Measurements from ENCODE around the gene CACNG4.

The CACNG4 gene

DNA sequence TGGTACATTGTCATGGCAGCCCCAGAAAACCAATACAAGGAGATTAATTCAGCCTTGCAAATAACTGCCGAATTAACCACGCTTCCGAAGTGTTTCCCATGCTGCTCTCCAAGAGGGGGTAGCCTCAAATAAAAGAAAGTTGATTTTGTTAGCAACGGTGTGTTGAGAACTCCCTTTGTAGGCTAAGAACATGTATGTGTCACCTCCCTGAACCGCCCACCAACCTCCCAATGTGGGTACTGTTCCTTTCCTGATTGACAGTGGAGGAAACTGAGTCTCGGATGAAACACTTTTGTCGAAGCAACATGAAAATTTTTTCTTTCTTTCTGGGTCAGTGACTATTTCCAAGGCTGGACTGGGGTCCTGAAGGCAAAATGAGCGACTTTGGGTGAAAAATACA lies 25.1 kb downstream of the CACNG4 start:
- H3K36me3 ChIP-seq (ENCODE audit: control insufficient read depth, insufficient read depth, low read length), result no peaks in the 10 kb centered on the region
- no peaks in the 10 kb centered on the region for H3K9me3 ChIP-seq (ENCODE audit: control insufficient read depth, low read length)
- no peak overlapping the region for H3K4me3 ChIP-seq (ENCODE audit: insufficient read depth, low read depth, low read length, poor library complexity, severe bottlenecking)
- DNase-seq, result no peak
- H3K27me3 ChIP-seq (replicated peaks; ENCODE audit: control insufficient read depth, insufficient read depth, low read length, poor library complexity, severe bottlenecking), result peaks cover 4% of the 10 kb centered on the region
- no peaks in the 10 kb centered on the region for H3K4me1 ChIP-seq (ENCODE audit: control insufficient read depth, insufficient read depth, low read length, poor library complexity, severe bottlenecking)
- H3K27ac ChIP-seq (ENCODE audit: insufficient read depth, low read length, poor library complexity, severe bottlenecking), result no peak overlapping the region

DNA sequence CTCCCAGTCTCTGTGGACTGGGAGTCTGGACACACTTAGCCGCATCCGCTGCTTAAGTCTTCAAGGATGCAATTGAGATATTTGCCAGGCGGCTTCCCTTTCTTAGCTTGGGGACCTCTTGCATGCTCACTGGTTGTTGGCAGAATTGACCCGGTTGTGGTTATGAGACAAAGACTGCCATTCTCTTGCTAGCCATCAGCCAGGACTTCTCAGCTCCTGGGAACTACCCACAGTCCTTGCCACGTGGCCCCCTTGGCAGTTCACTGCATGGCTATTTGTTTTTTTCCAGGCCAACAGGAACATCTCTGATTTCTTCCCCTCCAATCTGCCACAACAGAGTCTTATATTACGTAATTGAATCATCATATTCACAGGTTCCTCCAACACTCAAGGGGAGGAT lies 25.5 kb downstream of the CACNG4 start:
- H3K27ac ChIP-seq (ENCODE audit: insufficient read depth, low read length, poor library complexity, severe bottlenecking), result no peak overlapping the region
- no peak overlapping the region for H3K4me3 ChIP-seq (ENCODE audit: insufficient read depth, low read depth, low read length, poor library complexity, severe bottlenecking)
- H3K36me3 ChIP-seq (ENCODE audit: control insufficient read depth, insufficient read depth, low read length), result no peaks in the 10 kb centered on the region
- H3K9me3 ChIP-seq (ENCODE audit: control insufficient read depth, low read length), result no peaks in the 10 kb centered on the region
- no peaks in the 10 kb centered on the region for H3K4me1 ChIP-seq (ENCODE audit: control insufficient read depth, insufficient read depth, low read length, poor library complexity, severe bottlenecking)
- DNase-seq, result no peak
- peaks cover 4% of the 10 kb centered on the region for H3K27me3 ChIP-seq (replicated peaks; ENCODE audit: control insufficient read depth, insufficient read depth, low read length, poor library complexity, severe bottlenecking)

DNA sequence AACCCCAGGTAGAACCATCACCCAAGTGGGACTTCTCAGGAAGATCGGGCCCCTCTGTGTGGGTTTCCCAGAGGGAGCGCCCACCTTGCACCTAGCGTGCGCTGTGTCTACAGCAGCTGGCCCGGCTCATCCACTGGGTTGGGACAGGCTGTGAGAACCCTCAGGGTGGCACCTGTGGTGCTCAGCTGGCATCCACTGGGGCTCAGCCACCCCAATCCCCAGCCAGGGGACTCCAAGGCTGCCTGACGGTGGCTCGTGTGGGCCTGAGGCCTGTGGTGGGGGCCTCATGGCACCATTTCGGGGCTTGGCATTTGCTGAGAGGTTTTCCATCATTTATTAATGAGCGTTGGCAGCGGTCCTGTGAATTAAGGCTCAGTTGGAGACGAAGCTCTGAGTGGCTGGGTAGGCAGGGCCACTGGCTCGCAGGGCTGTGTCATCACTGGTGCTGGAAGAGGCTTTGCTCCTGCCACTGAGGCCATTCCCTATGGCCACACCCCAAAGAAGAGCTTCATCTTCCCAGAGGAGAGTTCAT lies 28.5 kb downstream of the CACNG4 start:
- H3K4me1 ChIP-seq (ENCODE audit: control insufficient read depth, insufficient read depth, low read length, poor library complexity, severe bottlenecking), result no peaks in the 10 kb centered on the region
- H3K27ac ChIP-seq (ENCODE audit: insufficient read depth, low read length, poor library complexity, severe bottlenecking), result no peak overlapping the region
- no peaks in the 10 kb centered on the region for H3K9me3 ChIP-seq (ENCODE audit: control insufficient read depth, low read length)
- no peaks in the 10 kb centered on the region for H3K36me3 ChIP-seq (ENCODE audit: control insufficient read depth, insufficient read depth, low read length)
- no peak for DNase-seq
- peaks cover 4% of the 10 kb centered on the region for H3K27me3 ChIP-seq (replicated peaks; ENCODE audit: control insufficient read depth, insufficient read depth, low read length, poor library complexity, severe bottlenecking)
- no peak overlapping the region for H3K4me3 ChIP-seq (ENCODE audit: insufficient read depth, low read depth, low read length, poor library complexity, severe bottlenecking)

DNA sequence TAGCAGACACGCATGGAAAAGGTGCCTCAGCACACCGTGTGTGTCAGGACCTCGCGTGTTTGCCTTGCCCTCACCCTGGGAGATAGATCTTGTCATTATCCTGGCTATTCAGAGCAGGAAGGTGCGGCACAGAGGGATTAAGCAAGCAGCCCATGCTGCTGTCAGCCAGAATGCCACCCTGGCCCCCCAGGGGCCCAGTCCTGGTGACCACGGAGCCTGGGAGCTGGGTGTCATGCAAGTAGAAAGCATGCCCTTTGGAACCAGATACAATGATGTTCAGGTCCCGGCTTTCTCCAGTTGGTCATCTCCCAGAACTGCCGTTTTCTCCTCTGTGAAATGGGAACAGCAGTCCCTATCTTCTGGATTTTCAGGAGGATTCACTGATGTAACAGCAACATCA lies 29.9 kb downstream of the CACNG4 start:
- Histone ChIP-seq H3K4me3 (ENCODE audit: insufficient read depth, low read depth, low read length, poor library complexity, severe bottlenecking) (no peak overlapping the region), H3K9me3 (ENCODE audit: control insufficient read depth, low read length) (no peaks in the 10 kb centered on the region), H3K27ac (ENCODE audit: insufficient read depth, low read length, poor library complexity, severe bottlenecking) (no peak overlapping the region), H3K36me3 (ENCODE audit: control insufficient read depth, insufficient read depth, low read length) (no peaks in the 10 kb centered on the region), H3K27me3 (replicated peaks; ENCODE audit: control insufficient read depth, insufficient read depth, low read length, poor library complexity, severe bottlenecking) (peaks cover 4% of the 10 kb centered on the region), H3K4me1 (ENCODE audit: control insufficient read depth, insufficient read depth, low read length, poor library complexity, severe bottlenecking) (no peaks in the 10 kb centered on the region)
- no peak for DNase-seq

DNA sequence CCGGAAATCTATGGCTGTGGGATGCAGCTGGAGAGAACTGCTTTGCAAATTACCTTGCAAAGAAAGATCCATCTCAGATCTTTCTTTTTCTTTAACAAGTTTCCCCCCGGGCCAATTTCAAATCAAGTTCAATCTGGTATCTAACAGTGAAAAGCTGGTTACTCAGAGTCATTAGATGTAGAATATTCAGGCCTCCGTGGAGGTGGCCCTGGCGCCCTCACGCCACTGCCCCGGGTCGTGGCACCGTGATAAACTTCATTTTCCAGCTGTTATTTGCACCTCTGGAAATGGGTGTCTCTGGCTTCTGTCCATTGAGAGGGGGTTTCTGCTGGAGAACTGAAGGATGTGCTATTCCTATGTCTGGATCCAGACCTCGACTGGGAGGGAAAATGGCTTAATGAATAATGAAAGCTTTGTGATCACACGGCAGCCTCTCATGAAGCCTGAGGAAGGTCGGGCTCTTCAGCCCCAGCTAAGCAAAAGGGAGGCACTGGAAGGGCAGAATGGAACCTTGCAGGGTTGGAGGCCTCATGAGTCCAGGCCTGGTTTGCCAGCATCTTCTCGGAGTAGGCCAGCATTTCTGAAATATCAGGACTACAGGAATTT lies 30.5 kb downstream of the CACNG4 start:
- no peaks in the 10 kb centered on the region for H3K4me1 ChIP-seq (ENCODE audit: control insufficient read depth, insufficient read depth, low read length, poor library complexity, severe bottlenecking)
- DNase-seq, result no peak
- no peak overlapping the region for H3K27ac ChIP-seq (ENCODE audit: insufficient read depth, low read length, poor library complexity, severe bottlenecking)
- H3K4me3 ChIP-seq (ENCODE audit: insufficient read depth, low read depth, low read length, poor library complexity, severe bottlenecking), result no peak overlapping the region
- H3K36me3 ChIP-seq (ENCODE audit: control insufficient read depth, insufficient read depth, low read length), result no peaks in the 10 kb centered on the region
- no peaks in the 10 kb centered on the region for H3K9me3 ChIP-seq (ENCODE audit: control insufficient read depth, low read length)
- H3K27me3 ChIP-seq (replicated peaks; ENCODE audit: control insufficient read depth, insufficient read depth, low read length, poor library complexity, severe bottlenecking), result peaks cover 1% of the 10 kb centered on the region

DNA sequence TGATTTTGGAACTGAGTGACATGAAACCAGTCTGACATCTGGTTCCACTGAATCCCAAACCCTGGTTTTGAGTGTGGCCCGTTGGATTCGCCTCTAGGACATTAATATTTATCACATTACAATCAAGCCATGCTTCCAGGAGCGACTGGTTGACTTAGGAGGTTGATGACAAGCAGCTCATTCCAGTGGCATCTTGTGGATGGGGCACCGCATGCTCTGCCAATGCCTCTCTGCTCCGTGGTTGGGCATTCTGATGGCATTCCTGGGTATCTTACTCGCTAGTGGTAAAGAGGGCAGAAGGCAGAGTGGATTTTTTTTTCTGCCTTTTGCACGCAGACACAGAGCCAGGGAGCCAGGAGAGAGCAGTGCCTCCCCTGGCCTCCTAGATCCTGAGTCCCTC lies 31.4 kb downstream of the CACNG4 start:
- Histone ChIP-seq H3K27me3 (replicated peaks; ENCODE audit: control insufficient read depth, insufficient read depth, low read length, poor library complexity, severe bottlenecking) (no peaks in the 10 kb centered on the region), H3K4me1 (ENCODE audit: control insufficient read depth, insufficient read depth, low read length, poor library complexity, severe bottlenecking) (no peaks in the 10 kb centered on the region), H3K4me3 (ENCODE audit: insufficient read depth, low read depth, low read length, poor library complexity, severe bottlenecking) (no peak overlapping the region), H3K36me3 (ENCODE audit: control insufficient read depth, insufficient read depth, low read length) (no peaks in the 10 kb centered on the region), H3K9me3 (ENCODE audit: control insufficient read depth, low read length) (no peaks in the 10 kb centered on the region), H3K27ac (ENCODE audit: insufficient read depth, low read length, poor library complexity, severe bottlenecking) (no peak overlapping the region)
- DNase-seq, result no peak

DNA sequence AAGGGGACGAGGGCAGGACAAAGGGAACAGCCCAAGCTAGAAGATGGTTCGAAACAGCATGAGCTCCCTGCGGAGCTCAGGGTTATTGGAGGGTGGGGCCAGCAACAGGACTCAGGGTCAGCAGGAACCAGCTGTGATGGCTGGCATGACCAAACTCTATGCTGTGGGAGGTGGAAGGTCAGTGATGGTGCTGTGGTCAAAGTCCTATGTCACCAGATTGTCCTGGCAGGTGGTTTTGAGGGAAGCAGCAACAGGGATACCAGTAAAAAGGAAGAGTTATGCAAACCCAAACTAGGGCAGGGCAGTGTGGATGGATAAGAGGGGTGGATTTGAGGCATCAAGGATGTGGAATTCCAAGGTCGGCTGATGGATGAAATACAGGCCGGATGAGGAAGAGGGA lies 32.4 kb downstream of the CACNG4 start:
- Histone ChIP-seq H3K27ac (ENCODE audit: insufficient read depth, low read length, poor library complexity, severe bottlenecking) (no peak overlapping the region), H3K9me3 (ENCODE audit: control insufficient read depth, low read length) (no peaks in the 10 kb centered on the region), H3K27me3 (replicated peaks; ENCODE audit: control insufficient read depth, insufficient read depth, low read length, poor library complexity, severe bottlenecking) (no peaks in the 10 kb centered on the region), H3K4me3 (ENCODE audit: insufficient read depth, low read depth, low read length, poor library complexity, severe bottlenecking) (no peak overlapping the region), H3K36me3 (ENCODE audit: control insufficient read depth, insufficient read depth, low read length) (no peaks in the 10 kb centered on the region), H3K4me1 (ENCODE audit: control insufficient read depth, insufficient read depth, low read length, poor library complexity, severe bottlenecking) (no peaks in the 10 kb centered on the region)
- DNase-seq, result no peak

DNA sequence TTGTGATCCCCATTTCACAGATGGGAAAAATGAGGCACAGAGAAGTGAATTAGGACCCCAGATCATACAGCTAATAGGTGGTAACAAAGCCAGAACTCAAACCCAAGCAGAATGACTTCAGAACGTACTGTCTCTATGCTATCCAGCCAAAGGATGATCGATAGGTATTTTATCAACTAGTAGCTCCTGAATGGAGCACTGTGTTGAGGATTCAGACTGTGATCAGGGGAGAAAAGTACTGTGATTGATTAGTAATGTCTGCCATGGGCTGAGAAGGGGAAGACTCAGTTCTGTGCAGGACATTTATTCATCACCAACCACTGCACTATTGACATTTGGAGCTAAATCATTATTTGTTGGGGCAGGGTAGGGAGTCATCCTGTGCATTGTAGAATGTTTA lies 38.7 kb downstream of the CACNG4 start:
- no peak overlapping the region for H3K27ac ChIP-seq (ENCODE audit: insufficient read depth, low read length, poor library complexity, severe bottlenecking)
- no peak for DNase-seq
- no peaks in the 10 kb centered on the region for H3K36me3 ChIP-seq (ENCODE audit: control insufficient read depth, insufficient read depth, low read length)
- no peaks in the 10 kb centered on the region for H3K9me3 ChIP-seq (ENCODE audit: control insufficient read depth, low read length)
- no peak overlapping the region for H3K4me3 ChIP-seq (ENCODE audit: insufficient read depth, low read depth, low read length, poor library complexity, severe bottlenecking)
- no peaks in the 10 kb centered on the region for H3K4me1 ChIP-seq (ENCODE audit: control insufficient read depth, insufficient read depth, low read length, poor library complexity, severe bottlenecking)
- no peaks in the 10 kb centered on the region for H3K27me3 ChIP-seq (replicated peaks; ENCODE audit: control insufficient read depth, insufficient read depth, low read length, poor library complexity, severe bottlenecking)

DNA sequence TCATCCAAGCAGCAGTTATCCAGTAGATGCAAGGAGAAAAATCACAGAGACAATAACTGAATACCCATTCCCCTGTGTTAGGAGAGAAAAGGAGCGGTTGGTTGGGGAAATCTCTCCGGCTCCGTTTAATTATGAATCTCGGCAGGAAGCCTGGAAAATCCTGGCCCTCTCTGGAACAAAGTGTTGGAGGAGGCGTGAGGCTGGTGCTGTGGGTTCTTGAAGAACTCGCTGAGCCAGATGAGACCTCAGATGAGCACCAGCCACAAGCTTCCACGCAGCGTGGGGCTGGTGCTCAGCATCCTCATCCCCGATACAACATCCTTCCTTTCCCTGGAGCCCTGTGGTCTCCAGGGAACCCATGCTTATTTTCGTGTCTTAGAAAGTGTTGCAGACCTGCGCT lies 39.7 kb downstream of the CACNG4 start:
- no peak for DNase-seq
- H3K9me3 ChIP-seq (ENCODE audit: control insufficient read depth, low read length), result no peaks in the 10 kb centered on the region
- no peaks in the 10 kb centered on the region for H3K27me3 ChIP-seq (replicated peaks; ENCODE audit: control insufficient read depth, insufficient read depth, low read length, poor library complexity, severe bottlenecking)
- no peaks in the 10 kb centered on the region for H3K36me3 ChIP-seq (ENCODE audit: control insufficient read depth, insufficient read depth, low read length)
- H3K4me1 ChIP-seq (ENCODE audit: control insufficient read depth, insufficient read depth, low read length, poor library complexity, severe bottlenecking), result no peaks in the 10 kb centered on the region
- no peak overlapping the region for H3K4me3 ChIP-seq (ENCODE audit: insufficient read depth, low read depth, low read length, poor library complexity, severe bottlenecking)
- no peak overlapping the region for H3K27ac ChIP-seq (ENCODE audit: insufficient read depth, low read length, poor library complexity, severe bottlenecking)

DNA sequence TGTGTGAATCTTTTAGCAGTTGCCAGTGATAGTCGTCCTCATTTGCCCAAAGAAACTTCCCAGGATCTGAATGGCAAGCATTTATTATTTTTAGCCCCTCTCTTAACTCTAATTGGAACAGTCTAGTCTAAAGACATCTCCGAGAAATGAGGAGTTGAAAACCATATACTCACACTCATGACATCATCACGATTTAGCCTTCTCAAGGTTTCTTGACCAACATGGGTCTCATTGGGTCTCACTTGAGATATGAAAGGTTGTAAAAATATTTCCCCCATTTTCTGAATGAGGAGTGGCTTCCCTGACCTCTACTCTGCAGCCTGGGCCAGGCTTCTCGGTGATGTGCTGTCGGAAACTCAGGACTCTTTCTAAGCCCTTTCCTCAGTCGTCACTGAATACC lies 42.8 kb downstream of the CACNG4 start:
- no peak overlapping the region for H3K4me3 ChIP-seq (ENCODE audit: insufficient read depth, low read depth, low read length, poor library complexity, severe bottlenecking)
- H3K4me1 ChIP-seq (ENCODE audit: control insufficient read depth, insufficient read depth, low read length, poor library complexity, severe bottlenecking), result no peaks in the 10 kb centered on the region
- no peak overlapping the region for H3K27ac ChIP-seq (ENCODE audit: insufficient read depth, low read length, poor library complexity, severe bottlenecking)
- H3K27me3 ChIP-seq (replicated peaks; ENCODE audit: control insufficient read depth, insufficient read depth, low read length, poor library complexity, severe bottlenecking), result no peaks in the 10 kb centered on the region
- no peaks in the 10 kb centered on the region for H3K9me3 ChIP-seq (ENCODE audit: control insufficient read depth, low read length)
- DNase-seq, result no peak
- no peaks in the 10 kb centered on the region for H3K36me3 ChIP-seq (ENCODE audit: control insufficient read depth, insufficient read depth, low read length)
